Measurements from ENCODE around the gene PITPNC1. TPM values are rescaled to one million over a fixed set of nuclear protein-coding genes. Genes with fewer than 3 reads are reported as not detected.

The PITPNC1 gene
- total RNA-seq, 4 donors from 2014 or later, result 7.6 to 30.1 (median 15.1) TPM

- TF ChIP-seq EP300 (IDR thresholded peaks at IDR 0.05), result no peak
- TF ChIP-seq CTCF (IDR thresholded peaks at IDR 0.05), result no peak
- no peak for TF ChIP-seq POLR2AphosphoS5 (IDR thresholded peaks at IDR 0.05)
- TF ChIP-seq POLR2A (IDR thresholded peaks at IDR 0.05), result no peak
- H3K27ac ChIP-seq, result peak overlapping the region in 2 of 4 donors; percentile 15 to 35
- H3K9me3 ChIP-seq, result no peaks in the 10 kb centered on the region
- H3K4me3 ChIP-seq, result no peak overlapping the region
- 43 to 57% methylated on average over 1 to 10 of the region's 10 CpGs for WGBS, 2 donors (ENCODE audit: low coverage in 1 of 2)
- no peaks in the 10 kb centered on the region for H3K36me3 ChIP-seq
- peaks cover 0 to 47% (median 0%) of the 10 kb centered on the region in 3 donors for H3K4me1 ChIP-seq
- ATAC-seq, result no peak
- no peaks in the 10 kb centered on the region for H3K27me3 ChIP-seq
These were observed 230.0 kb downstream of the PITPNC1 start for GRCh38 chr17:67606896-67607604.

- TF ChIP-seq EP300 (IDR thresholded peaks at IDR 0.05) (no peak), CTCF (IDR thresholded peaks at IDR 0.05) (no peak), POLR2AphosphoS5 (IDR thresholded peaks at IDR 0.05) (no peak), POLR2A (IDR thresholded peaks at IDR 0.05) (no peak)
- Histone ChIP-seq H3K9me3 (no peaks in the 10 kb centered on the region), H3K36me3 (no peaks in the 10 kb centered on the region), H3K4me3 (no peak overlapping the region), H3K27me3 (no peaks in the 10 kb centered on the region), H3K4me1 (peaks cover 0 to 28% (median 0%) of the 10 kb centered on the region in 3 donors), H3K27ac (no peak overlapping the region)
- 96 to 97% methylated on average over 4 to 8 of the region's 8 CpGs for WGBS, 2 donors (ENCODE audit: low coverage in 1 of 2)
- no peak for ATAC-seq
These were observed 233.0 kb downstream of the PITPNC1 start for GRCh38 chr17:67610061-67610460.

GRCh38 chr17:67613961-67614360 is 236.9 kb downstream of the PITPNC1 start:
- Histone ChIP-seq H3K27ac (no peak overlapping the region), H3K4me3 (no peak overlapping the region), H3K36me3 (no peaks in the 10 kb centered on the region), H3K9me3 (no peaks in the 10 kb centered on the region), H3K4me1 (peaks cover 0 to 7% (median 0%) of the 10 kb centered on the region in 3 donors), H3K27me3 (no peaks in the 10 kb centered on the region)
- TF ChIP-seq POLR2A (IDR thresholded peaks at IDR 0.05) (no peak), EP300 (IDR thresholded peaks at IDR 0.05) (no peak), CTCF (IDR thresholded peaks at IDR 0.05) (no peak), POLR2AphosphoS5 (IDR thresholded peaks at IDR 0.05) (no peak)
- 98 to 100% methylated on average over 5 to 7 of the region's 7 CpGs for WGBS, 2 donors (ENCODE audit: low coverage in 1 of 2)
- no peak for ATAC-seq

- no peak for ATAC-seq
- no peak for TF ChIP-seq POLR2AphosphoS5 (IDR thresholded peaks at IDR 0.05)
- TF ChIP-seq EP300 (IDR thresholded peaks at IDR 0.05), result no peak
- no peak for TF ChIP-seq CTCF (IDR thresholded peaks at IDR 0.05)
- no peak for TF ChIP-seq POLR2A (IDR thresholded peaks at IDR 0.05)
- peaks cover 0 to 7% (median 0%) of the 10 kb centered on the region in 3 donors for H3K4me1 ChIP-seq
- WGBS, 2 donors (ENCODE audit: low coverage in 1 of 2), result 64 to 65% methylated on average over 4 to 9 of the region's 13 CpGs
- no peaks in the 10 kb centered on the region for H3K9me3 ChIP-seq
- H3K27ac ChIP-seq, result no peak overlapping the region
- no peak overlapping the region for H3K4me3 ChIP-seq
- no peaks in the 10 kb centered on the region for H3K36me3 ChIP-seq
- no peaks in the 10 kb centered on the region for H3K27me3 ChIP-seq
These were observed 238.0 kb downstream of the PITPNC1 start for GRCh38 chr17:67615011-67615561.

- Histone ChIP-seq H3K27ac (no peak overlapping the region), H3K27me3 (no peaks in the 10 kb centered on the region), H3K9me3 (no peaks in the 10 kb centered on the region), H3K36me3 (no peaks in the 10 kb centered on the region), H3K4me3 (no peak overlapping the region), H3K4me1 (peaks cover 0 to 7% (median 0%) of the 10 kb centered on the region in 3 donors)
- ATAC-seq, result no peak
- WGBS, 2 donors (ENCODE audit: low coverage in 1 of 2), result 87 to 100% methylated on average over 1 to 7 of the region's 7 CpGs
- no peak for TF ChIP-seq CTCF (IDR thresholded peaks at IDR 0.05)
- TF ChIP-seq EP300 (IDR thresholded peaks at IDR 0.05), result no peak
- TF ChIP-seq POLR2A (IDR thresholded peaks at IDR 0.05), result no peak
- TF ChIP-seq POLR2AphosphoS5 (IDR thresholded peaks at IDR 0.05), result no peak
These were observed 238.7 kb downstream of the PITPNC1 start for GRCh38 chr17:67615736-67616135.

Data from gastroesophageal sphincter (tissue), 4 donors.